Measurements from ENCODE around the gene RARG.

Gene RARG

DNA sequence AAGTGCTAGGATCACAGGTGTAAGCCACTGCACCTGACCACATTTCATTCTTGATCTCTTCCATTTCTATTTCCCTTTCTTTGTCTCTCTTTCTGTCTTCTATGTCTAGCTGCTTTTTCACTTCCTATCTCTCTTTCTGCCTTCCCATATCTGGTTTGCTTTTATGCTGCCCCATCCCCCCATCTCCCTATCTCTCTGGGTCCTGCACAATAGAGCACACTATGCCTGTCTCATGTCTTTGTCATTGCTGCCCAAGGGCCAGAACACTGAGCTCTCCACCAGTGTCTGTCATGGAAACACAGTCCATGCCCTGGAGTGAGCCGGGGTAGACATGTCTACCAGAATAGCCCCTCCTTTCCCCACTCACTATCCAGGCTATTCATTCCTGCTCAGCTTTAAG lies 12.3 kb upstream of the RARG start:
- DNase-seq: no peak

DNA sequence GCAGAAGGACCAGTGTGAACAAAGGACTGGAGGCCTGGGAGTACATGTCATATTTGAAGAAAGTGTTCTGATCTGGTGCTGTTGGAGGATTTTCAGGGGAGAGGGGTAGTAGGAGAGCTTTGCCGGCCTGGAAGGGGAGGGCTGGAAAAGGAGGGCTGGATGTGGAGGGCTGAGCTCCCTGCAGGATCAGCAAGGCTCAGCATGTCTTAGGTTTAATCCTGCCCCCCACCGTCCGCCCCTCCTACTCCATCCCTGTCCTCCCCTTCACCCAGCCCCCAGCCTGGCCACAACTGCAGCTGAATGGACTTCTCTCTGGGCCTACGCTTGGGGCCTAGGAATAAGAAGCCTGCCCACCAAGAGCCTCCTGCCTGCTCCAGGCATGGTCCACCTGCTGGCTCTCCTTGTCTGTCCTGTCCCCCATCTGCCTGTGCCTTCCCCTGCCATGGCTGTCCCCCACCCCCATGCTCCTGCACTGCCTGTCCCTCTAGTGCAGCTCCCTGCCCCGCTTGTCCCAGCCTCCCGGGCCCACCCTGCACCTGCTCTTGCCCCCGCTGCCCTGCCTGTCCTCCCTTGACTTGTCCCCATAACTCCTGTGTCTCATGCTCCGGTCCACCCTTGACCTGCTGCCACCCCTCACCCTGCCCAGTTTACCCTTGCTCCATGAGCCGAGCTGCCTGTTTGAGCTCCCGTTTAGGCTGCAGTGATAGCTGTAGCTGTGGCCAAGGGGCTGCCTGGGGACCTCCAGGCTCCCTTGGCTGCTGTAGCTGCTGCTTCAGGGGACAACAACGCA lies 9.8 kb upstream of the RARG start:
- DNase-seq: no peak

GRCh38 chr12:53239643-53240258 lies 7.7 kb upstream of the RARG start:
- DNase-seq: no peak

DNA sequence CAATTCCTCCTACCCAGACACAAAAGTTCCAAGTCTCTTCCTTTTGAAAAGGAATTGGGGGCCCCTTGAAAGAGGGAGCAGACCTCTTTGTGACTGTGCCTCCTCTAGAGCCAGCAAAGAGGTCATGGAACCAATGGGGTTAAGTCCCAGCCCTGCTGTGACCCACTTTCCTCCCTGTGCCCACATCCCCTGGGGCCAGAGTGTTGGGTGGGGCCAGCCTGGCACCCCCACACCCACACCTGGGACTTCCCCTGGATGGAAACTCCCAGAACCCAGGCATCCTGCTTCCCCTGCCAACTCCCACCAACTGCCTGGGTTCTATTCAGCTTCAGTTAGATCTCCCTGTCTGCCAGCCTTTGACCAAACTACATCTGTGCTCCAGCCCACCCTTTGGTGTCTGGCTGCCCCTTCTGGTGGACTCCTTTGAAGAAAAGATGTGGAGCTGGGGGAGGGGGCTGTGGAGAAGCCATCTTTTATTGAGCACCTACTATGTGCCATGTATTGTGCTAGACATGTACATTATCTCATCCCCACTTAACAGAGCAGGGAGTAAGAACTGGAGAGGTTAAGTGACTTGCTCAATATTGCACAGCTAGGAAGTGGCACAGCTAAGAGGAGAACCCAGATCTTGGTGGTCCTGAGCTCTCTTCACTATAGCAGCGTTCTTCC lies 4.6 kb upstream of the RARG start:
- DNase-seq: peak; percentile 80

DNA sequence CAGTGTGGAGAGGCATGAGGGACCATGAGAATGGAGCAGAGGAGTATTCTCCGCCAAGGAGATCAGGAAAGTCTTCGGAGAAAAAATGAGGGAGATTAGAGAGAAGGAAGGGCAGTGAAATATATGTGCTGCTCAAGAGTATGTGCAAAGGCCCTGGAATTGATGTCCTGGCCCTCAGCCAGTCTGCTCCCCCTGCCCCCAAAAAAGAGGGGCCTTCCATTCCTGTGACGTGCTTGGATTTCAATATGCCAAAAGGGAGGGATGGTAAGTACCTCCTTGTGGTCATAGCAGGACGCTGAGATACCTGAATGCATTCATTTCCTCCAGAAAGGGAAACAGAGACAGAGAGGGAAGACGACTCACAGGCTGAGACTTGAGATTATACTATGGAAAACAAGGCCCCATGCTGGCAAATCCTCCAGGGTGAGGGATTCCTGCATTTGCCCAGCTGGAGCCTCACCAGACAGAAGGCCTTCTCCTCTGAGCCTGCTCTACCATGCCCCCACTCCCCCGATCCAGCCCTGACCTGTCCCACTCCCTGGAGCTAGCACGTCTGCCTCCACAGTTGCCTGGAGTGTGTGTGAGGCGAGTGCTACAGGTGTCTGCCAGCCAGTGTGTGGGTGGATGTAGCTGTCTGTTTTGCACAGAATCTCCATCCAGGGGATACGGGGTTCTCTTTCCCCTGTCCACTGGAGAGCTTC lies 3.9 kb upstream of the RARG start:
- DNase-seq: no peak

- no peak for DNase-seq
These were observed 3.2 kb upstream of the RARG start for GRCh38 chr12:53235164-53235563.

GRCh38 chr12:53234271-53234914 lies 2.4 kb upstream of the RARG start:
- DNase-seq: no peak

GRCh38 chr12:53233671-53234121 lies 1.7 kb upstream of the RARG start:
- DNase-seq: no peak

DNA sequence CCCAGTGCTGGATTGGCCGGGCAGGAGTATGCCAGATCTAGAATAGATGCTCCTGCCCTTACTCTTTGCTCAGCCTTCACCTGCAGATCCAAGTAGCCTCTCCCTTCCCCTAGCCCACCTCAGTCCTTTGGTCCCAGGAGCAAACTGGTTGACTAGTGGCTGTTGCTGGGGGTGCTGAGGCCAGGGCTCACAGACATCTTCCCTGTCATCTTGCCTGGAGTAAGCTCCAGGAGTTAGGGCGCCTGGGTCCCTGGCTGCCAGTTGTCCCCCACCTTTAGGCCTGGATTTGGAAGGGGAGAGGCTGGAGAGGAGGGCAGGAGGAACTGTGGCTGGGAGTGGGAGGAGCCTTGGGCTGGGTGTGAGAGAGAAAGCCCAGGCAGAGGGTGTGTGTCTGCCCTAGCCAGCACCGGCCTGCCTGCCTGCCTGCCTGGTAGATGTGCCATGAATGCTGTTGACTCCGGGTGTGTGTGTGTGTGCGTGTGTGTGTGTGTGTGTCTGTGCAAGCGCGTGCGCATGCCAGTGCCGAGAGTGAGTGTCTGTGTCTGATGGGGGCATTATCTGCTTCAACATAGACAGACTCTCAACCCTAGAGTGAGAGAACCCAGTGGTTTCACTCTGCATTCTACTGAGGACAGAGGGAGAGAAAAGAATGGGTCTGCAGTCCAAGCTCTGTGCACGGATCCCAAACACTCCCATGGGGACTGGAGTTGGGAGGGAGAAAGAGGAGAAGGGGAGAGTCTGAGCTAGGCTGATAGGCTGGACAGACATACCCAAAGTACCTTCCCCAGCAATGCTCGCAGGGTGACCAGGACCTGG lies 845 bp upstream of the RARG start:
- peak; percentile 61 for DNase-seq

DNA sequence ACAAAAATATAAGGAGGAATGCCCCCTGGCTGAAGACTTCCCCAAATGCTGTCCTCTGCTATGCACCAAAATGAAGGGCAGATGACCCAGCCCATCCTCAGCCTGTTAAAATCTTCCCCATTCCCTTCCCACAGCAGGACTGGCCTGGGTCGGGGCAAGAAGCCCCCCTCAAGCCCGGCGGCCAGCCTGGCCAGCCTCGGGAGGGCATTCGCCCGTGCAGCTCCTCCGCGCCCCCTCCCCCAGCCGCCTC lies 413 bp downstream of the RARG start:
- DNase-seq: no peak

DNA sequence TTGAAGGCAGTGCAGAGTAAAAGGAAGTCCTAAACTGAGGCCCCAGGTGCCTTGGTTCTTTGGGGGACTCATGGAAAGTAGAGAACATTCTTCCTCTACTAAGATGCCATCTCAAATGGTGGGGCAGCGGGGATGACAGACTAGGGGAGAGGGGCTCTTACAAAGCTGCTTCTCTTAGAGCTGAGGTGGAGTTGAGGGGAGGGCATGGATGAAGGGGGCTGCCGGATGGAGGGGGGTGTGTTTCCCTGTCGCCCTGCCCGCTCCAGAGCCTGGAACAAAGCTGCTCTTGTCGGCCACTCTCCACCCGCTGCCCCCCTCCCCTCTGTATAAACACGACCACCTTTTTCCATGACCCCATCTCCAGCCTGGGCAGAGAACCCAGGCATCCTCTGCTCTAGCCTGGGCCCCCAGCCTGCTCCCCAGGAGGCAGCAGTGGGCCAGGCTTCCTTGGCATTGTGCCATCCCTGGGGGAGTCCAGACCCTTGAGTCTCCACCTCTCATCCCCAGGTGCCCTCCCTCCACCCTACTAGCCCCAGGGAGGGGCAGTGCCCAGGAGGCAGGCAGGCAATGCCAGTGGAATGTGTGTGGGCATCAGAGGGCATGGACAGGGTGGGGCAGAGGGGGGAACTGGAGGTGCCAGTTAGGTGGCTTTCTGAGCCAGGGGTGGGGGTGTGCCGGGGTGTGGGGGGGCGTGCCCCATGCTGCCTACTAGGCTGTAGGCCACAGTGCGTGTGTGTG lies 1.7 kb downstream of the RARG start:
- DNase-seq: no peak

- no peak for DNase-seq
These were observed 2.6 kb downstream of the RARG start for GRCh38 chr12:53229454-53229853.

- no peak for DNase-seq
These were observed 4.2 kb downstream of the RARG start for GRCh38 chr12:53227836-53228235.

DNA sequence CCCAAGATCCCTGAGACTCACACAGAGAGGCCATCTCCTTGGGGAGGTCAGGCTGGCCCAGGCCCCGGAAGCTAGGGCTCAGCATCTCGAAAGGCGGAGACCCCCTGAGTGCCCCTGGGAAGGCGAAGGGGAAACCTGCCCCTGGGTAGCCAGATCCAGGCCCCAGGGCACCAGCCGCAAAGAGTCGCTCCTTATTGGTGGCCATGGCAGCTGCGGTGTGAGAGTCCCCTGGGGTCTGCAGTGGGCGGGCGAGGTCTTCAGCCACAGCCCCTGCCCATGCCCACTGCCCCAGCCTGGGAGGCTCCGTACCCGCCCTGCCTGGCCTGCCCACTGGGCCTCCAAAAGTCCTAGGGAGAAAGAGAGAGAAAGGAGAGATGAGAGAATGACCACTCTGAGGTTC lies 4.7 kb downstream of the RARG start:
- no peak for DNase-seq

- DNase-seq: no peak
These were observed 5.2 kb downstream of the RARG start for GRCh38 chr12:53226815-53227214.

DNA sequence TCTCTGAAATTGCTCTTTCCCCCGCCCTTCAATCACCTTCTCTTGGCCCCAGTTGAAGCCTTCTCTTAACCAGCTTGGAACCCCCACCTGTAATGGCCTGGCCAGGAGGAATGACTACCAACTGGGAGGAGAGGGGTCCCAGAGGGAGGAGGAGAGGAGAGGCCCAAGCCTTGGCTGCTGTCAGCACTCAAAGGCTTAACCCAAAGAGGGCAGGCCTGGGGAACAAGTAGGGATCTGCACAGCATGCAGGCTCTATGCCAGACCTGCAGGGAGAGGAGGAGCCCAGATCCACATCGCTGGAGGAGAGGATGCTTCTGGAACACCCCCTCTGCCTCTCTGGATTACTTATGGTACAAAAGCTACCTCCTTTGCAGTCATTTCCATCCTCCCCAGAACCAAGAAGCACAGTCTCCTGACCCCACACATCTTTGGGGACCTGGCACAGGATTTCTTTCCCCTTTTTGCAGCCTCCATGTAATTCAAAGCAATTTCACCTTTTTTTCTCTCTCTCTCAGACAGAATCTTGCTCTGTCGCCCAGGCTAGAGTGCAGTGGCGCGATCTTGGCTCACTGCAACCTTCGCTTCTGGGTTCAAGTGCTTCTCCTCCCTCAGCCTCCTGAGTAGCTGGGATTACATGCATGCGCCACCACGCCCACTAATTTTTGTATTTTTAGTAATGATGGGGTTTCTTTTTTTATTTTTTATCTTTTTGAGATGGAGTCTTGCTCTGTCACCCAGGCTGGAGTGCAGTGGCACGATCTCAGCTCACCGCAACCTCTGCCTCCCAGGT lies 6.2 kb downstream of the RARG start:
- no peak for DNase-seq

- no peak for DNase-seq
These were observed 6.9 kb downstream of the RARG start for GRCh38 chr12:53224897-53225634.

- DNase-seq: no peak
These were observed 7.7 kb downstream of the RARG start for GRCh38 chr12:53224061-53224896.

All from CD4-positive, alpha-beta T cell treated with Interleukin-12 subunit alpha and Interleukin-12 subunit beta, for 1 hour (primary cell).